ENCODE measurements around the gene NIT1. TPM values are rescaled to one million over a fixed set of nuclear protein-coding genes. Genes with fewer than 3 reads are reported as not detected.

The NIT1 gene
- total and polyA plus RNA-seq, 2 donors (not counting 3 experiments of a cell fraction or from before 2014, with no cell fraction given) = 20.3 to 26.5 TPM

DNA sequence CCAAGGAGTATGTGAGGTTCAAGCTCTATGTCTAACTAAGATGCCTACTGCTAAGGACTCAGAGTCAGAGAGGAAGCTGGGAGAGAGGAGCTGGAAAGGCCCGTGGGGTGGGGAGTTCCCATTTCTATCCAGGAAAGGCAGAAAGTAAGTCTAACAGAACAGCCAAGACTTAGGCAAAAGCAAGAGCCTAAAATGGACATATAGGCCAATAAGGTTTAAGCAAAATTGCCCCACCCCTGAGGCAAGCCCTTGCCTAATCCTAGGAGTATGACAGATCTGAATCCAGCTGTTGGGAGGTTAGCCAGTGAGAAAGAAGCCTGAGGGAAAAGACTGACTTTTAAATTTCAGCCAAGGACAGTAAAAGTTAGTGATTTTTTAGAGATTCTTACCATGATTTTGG, 21.4 kb upstream of the NIT1 start:
- no peak overlapping the region for H3K4me2 ChIP-seq (ENCODE audit: insufficient read depth, low read length)
- dilution Hi-C loops (cut with MboI; ENCODE audit: extremely low pct_ligation_motif_present, low sequenced_read_pairs) (no loop called here), intact Hi-C loops (cut with micrococcal nuclease) (loop anchor here (2.0 to 5.0 kb wide), 2 partner anchors 262 to 369 kb away; no protein-coding TSS in a partner anchor)
- H3K9ac ChIP-seq (replicated peaks; ENCODE audit: extremely low read depth, insufficient read depth, low read length) = no peak overlapping the region
- H3K4me3 ChIP-seq (replicated peaks in 1 of 3; ENCODE audit: insufficient read depth in 1 of 3, low read depth in 1 of 3, low read length in 3 of 3) = no peak overlapping the region
- H3K27me3 ChIP-seq (ENCODE audit: control insufficient read depth in 2 of 2, insufficient read depth in 2 of 2, low read length in 2 of 2) = no peaks in the 10 kb centered on the region
- POLR2A ChIA-PET = no interaction called here
- H3K4me1 ChIP-seq (ENCODE audit: control insufficient read depth, extremely low read depth, insufficient read depth, low read length) = peaks cover 8% of the 10 kb centered on the region
- H3K9me1 ChIP-seq (replicated peaks; ENCODE audit: control insufficient read depth, extremely low read depth, insufficient read depth, low read length) = no peaks in the 10 kb centered on the region
- TF ChIP-seq FOS (IDR thresholded peaks at IDR 0.05; ENCODE audit: borderline replicate concordance, insufficient read depth, low read length) = no peak
- H3K27ac ChIP-seq (ENCODE audit: insufficient read depth, low read depth, low read length) = no peak overlapping the region
- CTCF ChIA-PET = interaction anchor here (0.7 to 7.6 kb wide), 14 partner anchors 9 to 261 kb away, joined by 3 to 197 read pairs (median 8); partner anchors contain the start of genes DEDD, F11R and USF1
- H3K9me3 ChIP-seq (replicated peaks; ENCODE audit: control insufficient read depth, insufficient read depth, low read length) = no peaks in the 10 kb centered on the region
- DNase-seq (ENCODE audit: low read depth, low spot score) = no peak
- no TSS peak for BruUV-seq (replicated peaks)
- no peak overlapping the region for H2AFZ ChIP-seq (ENCODE audit: low read depth, low read length)
- H3K79me2 ChIP-seq (ENCODE audit: control insufficient read depth, insufficient read depth, low read length) = no peaks in the 10 kb centered on the region
- H3K36me3 ChIP-seq (ENCODE audit: control insufficient read depth in 2 of 2, extremely low read depth in 1 of 2, insufficient read depth in 2 of 2, low read length in 2 of 2) = peaks cover 4 to 5% of the 10 kb centered on the region in 2 experiments
- FAIRE-seq = no peak
- no peaks in the 10 kb centered on the region for H4K20me1 ChIP-seq (replicated peaks; ENCODE audit: control insufficient read depth, extremely low read depth, insufficient read depth, low read length)

DNA sequence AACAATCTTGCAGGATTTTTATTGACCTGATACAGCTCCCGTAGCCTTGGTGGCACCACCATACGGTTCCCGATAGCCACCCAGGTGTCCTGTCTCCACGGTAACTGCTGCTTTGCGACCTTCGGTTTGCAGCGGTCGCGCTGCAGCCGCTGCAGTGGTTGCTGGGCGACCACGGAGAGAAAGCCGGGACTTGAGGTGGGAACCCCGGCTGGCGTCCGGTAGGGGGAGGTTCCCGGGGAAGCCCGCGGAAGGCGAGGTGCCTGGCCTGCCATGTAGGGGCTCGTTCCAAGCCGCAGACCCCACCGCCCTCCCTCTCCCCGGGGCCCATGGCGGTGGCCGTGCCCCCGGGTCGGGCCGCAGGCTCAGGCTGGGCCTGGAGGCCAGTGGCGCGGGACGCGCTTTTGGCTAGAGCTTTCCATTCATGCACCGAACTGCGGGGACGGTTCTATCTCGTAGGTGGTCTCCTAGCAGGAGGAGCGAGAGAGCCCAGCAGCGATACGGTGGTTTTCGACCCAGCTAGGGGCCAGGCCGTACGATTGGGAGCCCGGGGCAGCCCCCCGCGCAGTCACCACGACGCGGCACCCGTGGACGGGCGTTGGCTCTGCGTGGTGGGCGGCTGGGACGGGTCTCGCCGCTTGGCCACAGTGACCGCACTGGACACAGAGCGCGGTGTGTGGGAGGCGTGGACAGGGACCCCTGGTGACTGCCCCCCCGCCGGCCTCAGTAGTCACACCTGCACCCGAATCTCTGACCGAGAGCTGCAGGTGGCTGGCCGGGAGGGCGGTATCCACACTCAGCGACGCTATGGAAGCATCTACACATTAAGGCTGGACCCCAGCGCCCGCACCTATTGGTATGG, 19.5 kb upstream of the NIT1 start, which contains the start of gene KLHDC9:
TSS of gene KLHDC9 (plus strand) at position 152 of the 859 bp plus-strand sequence. CDS start at position 327, 175 bp downstream.
- peak within 1 kb of the TSS; percentile 82 for H3K4me2 ChIP-seq (ENCODE audit: insufficient read depth, low read length)

More for the DNA sequence above, 19.5 kb upstream of the NIT1 start, which contains the start of gene KLHDC9:
- peak within 1 kb of the TSS; percentile 15 for H3K9ac ChIP-seq (replicated peaks; ENCODE audit: extremely low read depth, insufficient read depth, low read length)
- no peak within 1 kb of the TSS for H3K27ac ChIP-seq (ENCODE audit: insufficient read depth, low read depth, low read length)
- H3K27me3 ChIP-seq (ENCODE audit: control insufficient read depth in 2 of 2, insufficient read depth in 2 of 2, low read length in 2 of 2) = no peaks in the 10 kb centered on the region
- H2AFZ ChIP-seq (ENCODE audit: low read depth, low read length) = peak within 1 kb of the TSS; percentile 57
- no peaks in the 10 kb centered on the region for H3K9me1 ChIP-seq (replicated peaks; ENCODE audit: control insufficient read depth, extremely low read depth, insufficient read depth, low read length)
- no peaks in the 10 kb centered on the region for H3K9me3 ChIP-seq (replicated peaks; ENCODE audit: control insufficient read depth, insufficient read depth, low read length)
- peak; percentile 91 for FAIRE-seq
- no TSS peak for BruUV-seq (replicated peaks)
- intact Hi-C loops (cut with micrococcal nuclease) (loop anchor here (1.0 to 5.0 kb wide), 5 partner anchors 20 to 371 kb away; partner anchors contain the start of genes NIT1 and PFDN2), dilution Hi-C loops (cut with MboI; ENCODE audit: extremely low pct_ligation_motif_present, low sequenced_read_pairs) (no loop called here)
- peaks cover 8% of the 10 kb centered on the region for H3K4me1 ChIP-seq (ENCODE audit: control insufficient read depth, extremely low read depth, insufficient read depth, low read length)
- H3K36me3 ChIP-seq (ENCODE audit: control insufficient read depth in 2 of 2, extremely low read depth in 1 of 2, insufficient read depth in 2 of 2, low read length in 2 of 2) = peaks cover 9 to 11% of the 10 kb centered on the region in 2 experiments
- ChIA-PET CTCF (interaction anchor here (0.6 to 7.6 kb wide), 38 partner anchors 8 to 372 kb away, joined by 3 to 197 read pairs (median 6); partner anchors contain the start of genes DEDD, F11R, NIT1 and PFDN2), POLR2A (no interaction called here)
- peaks cover 8% of the 10 kb centered on the region for H3K79me2 ChIP-seq (ENCODE audit: control insufficient read depth, insufficient read depth, low read length)
- peak; percentile 79 for DNase-seq (ENCODE audit: low read depth, low spot score)
- TF ChIP-seq, protein P1, sequence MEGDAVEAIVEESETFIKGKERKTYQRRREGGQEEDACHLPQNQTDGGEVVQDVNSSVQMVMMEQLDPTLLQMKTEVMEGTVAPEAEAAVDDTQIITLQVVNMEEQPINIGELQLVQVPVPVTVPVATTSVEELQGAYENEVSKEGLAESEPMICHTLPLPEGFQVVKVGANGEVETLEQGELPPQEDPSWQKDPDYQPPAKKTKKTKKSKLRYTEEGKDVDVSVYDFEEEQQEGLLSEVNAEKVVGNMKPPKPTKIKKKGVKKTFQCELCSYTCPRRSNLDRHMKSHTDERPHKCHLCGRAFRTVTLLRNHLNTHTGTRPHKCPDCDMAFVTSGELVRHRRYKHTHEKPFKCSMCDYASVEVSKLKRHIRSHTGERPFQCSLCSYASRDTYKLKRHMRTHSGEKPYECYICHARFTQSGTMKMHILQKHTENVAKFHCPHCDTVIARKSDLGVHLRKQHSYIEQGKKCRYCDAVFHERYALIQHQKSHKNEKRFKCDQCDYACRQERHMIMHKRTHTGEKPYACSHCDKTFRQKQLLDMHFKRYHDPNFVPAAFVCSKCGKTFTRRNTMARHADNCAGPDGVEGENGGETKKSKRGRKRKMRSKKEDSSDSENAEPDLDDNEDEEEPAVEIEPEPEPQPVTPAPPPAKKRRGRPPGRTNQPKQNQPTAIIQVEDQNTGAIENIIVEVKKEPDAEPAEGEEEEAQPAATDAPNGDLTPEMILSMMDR (IDR thresholded peaks at IDR 0.05; ENCODE audit: extremely low read depth in 1 of 2, insufficient read depth in 1 of 2, low read depth in 1 of 2, low read length in 2 of 2) = peak in 1 of 2 donors; percentile 33
- no peak for TF ChIP-seq FOS (IDR thresholded peaks at IDR 0.05; ENCODE audit: borderline replicate concordance, insufficient read depth, low read length)
- no peaks in the 10 kb centered on the region for H4K20me1 ChIP-seq (replicated peaks; ENCODE audit: control insufficient read depth, extremely low read depth, insufficient read depth, low read length)
- peak within 1 kb of the TSS; percentile 12 to 65 (median 45) for H3K4me3 ChIP-seq (replicated peaks in 1 of 3; ENCODE audit: insufficient read depth in 1 of 3, low read depth in 1 of 3, low read length in 3 of 3)

All from endothelial cell of umbilical vein (primary cell).